B cell (primary cell): Measurements from ENCODE around the gene EXTL1. TPM values are rescaled to one million over a fixed set of nuclear protein-coding genes. Genes with fewer than 3 reads are reported as not detected.

Source experiments
- ATAC-seq: fragments of 200-7000 bp; cut with Tn5 transposase; one replicate; pipeline ENCODE4 v1.10.0; 2021; ENCODE audit warnings: low read depth, mild to moderate bottlenecking, moderate number of reproducible peaks, moderate library complexity
- CTCF ChIA-PET: fragments of 350-600 bp; sonication (Branson Sonifier 250); formaldehyde crosslinking; loops from one replicate; lab custom pipeline; 2021; ENCODE audit warnings: antibody characterized with exemption, inconsistent platforms; lab: Charles Lee
- POLR2A ChIA-PET: fragments of 350-600 bp; sonication (Branson Sonifier 250); formaldehyde crosslinking; loops from one replicate; lab custom pipeline; 2021; ENCODE audit warnings: antibody characterized with exemption; lab: Charles Lee
- DNase-seq: peaks from one replicate; pipeline ENCODE4 v3.0.0; 2013
- H2AFZ ChIP-seq: 2 replicates; pipeline ENCODE4 v1.6.1; 2012; ENCODE audit warnings: mild to moderate bottlenecking, low read depth, low read length; ENCODE audit not compliant: insufficient read depth, poor library complexity, severe bottlenecking
- H3K27ac ChIP-seq, 2 donors: 1 replicate in 1 of 2; 2 replicates in 1 of 2; pipeline ENCODE4 v1.5.1; 2012 to 2013; ENCODE audit warnings: low read length in 2 of 2, mild to moderate bottlenecking in 2 of 2, moderate library complexity in 1 of 2
- H3K27me3 ChIP-seq, 4 experiments: fragments of 200-600 bp in 1 of 4; sonication (generic) in 1 of 4; replicated peaks in 1 of 4; 1 replicate in 2 of 4; 2 replicates in 2 of 4; pipeline versions ENCODE4 v1.6.1 to v1.7.0; 2013 to 2016; ENCODE audit warnings: low read length in 3 of 4, mild to moderate bottlenecking in 2 of 4, mixed read lengths in 1 of 4, moderate library complexity in 1 of 4; ENCODE audit not compliant: insufficient read depth in 4 of 4, control insufficient read depth in 3 of 4; ENCODE audit errors: control extremely low read depth in 1 of 4
- H3K36me3 ChIP-seq, 2 experiments: replicated peaks in 1 of 2; 1 replicate in 1 of 2; 2 replicates in 1 of 2; pipeline versions ENCODE4 v1.6.1 to v1.7.1; 2013; ENCODE audit warnings: low read length in 1 of 2; ENCODE audit not compliant: insufficient read depth in 2 of 2, control insufficient read depth in 1 of 2; ENCODE audit errors: control extremely low read depth in 1 of 2, extremely low read depth in 1 of 2
- H3K4me1 ChIP-seq, 2 donors: fragments of 200-600 bp in 1 of 2; sonication (generic) in 1 of 2; 1 replicate in 1 of 2; 2 replicates in 1 of 2; pipeline versions ENCODE4 v1.5.1 to v1.6.1; 2013 to 2017; ENCODE audit warnings: low read length in 2 of 2; ENCODE audit not compliant: control insufficient read depth in 2 of 2, insufficient read depth in 2 of 2
- H3K4me2 ChIP-seq: replicated peaks from 2 replicates; pipeline ENCODE3; 2012; ENCODE audit warnings: mild to moderate bottlenecking, low read depth, low read length; ENCODE audit not compliant: poor library complexity, severe bottlenecking
- H3K4me3 ChIP-seq, 5 experiments: fragments of 200-600 bp in 1 of 5; sonication (generic) in 1 of 5; 1 replicate in 3 of 5; 2 replicates in 2 of 5; pipeline versions ENCODE4 v1.5.1 to v1.7.0; 2011 to 2016; ENCODE audit warnings: low read length in 4 of 5, mild to moderate bottlenecking in 4 of 5, low read depth in 2 of 5, control low read depth in 1 of 5, moderate library complexity in 1 of 5; ENCODE audit not compliant: insufficient read depth in 1 of 5; ENCODE audit errors: control extremely low read depth in 1 of 5, extremely low read depth in 1 of 5
- H3K79me2 ChIP-seq: fragments of 200-600 bp; sonication (generic); one replicate; pipeline ENCODE4 v1.6.0; 2016; ENCODE audit warnings: low read length; ENCODE audit not compliant: control insufficient read depth, insufficient read depth
- H3K9ac ChIP-seq: fragments of 200-600 bp; sonication (generic); 2 replicates; pipeline ENCODE4 v1.6.1; 2017; ENCODE audit warnings: mild to moderate bottlenecking, low read length, moderate library complexity
- H3K9me3 ChIP-seq, 3 donors: one replicate each; pipeline versions ENCODE4 v1.6.1 to v1.7.1; 2013; ENCODE audit warnings: low read length in 2 of 3; ENCODE audit not compliant: control insufficient read depth in 2 of 3, insufficient read depth in 1 of 3; ENCODE audit errors: control extremely low read depth in 1 of 3
- H4K20me1 ChIP-seq: 2 replicates; pipeline ENCODE4 v1.6.0; 2012; ENCODE audit warnings: mild to moderate bottlenecking, low read length; ENCODE audit not compliant: insufficient read depth, control insufficient read depth, poor library complexity, severe bottlenecking
- H3K27ac Mint-ChIP-seq: one replicate; pipeline ENCODE4 v1.8.0; 2021; ENCODE audit warnings: mixed read lengths
- H3K27me3 Mint-ChIP-seq: one replicate; pipeline ENCODE4 v1.8.0; 2021; ENCODE audit warnings: mixed read lengths
- H3K4me1 Mint-ChIP-seq: one replicate; pipeline ENCODE4 v1.8.0; 2021; ENCODE audit warnings: mixed read lengths
- H3K4me3 Mint-ChIP-seq: one replicate; pipeline ENCODE4 v1.8.0; 2021; ENCODE audit warnings: mixed read lengths
- H3K9me3 Mint-ChIP-seq: one replicate; pipeline ENCODE4 v1.8.0; 2022; ENCODE audit warnings: mixed read lengths; ENCODE audit not compliant: insufficient read depth
- CTCF ChIP-seq: fragments of 200-600 bp; IDR thresholded peaks from one replicate; pipeline ENCODE4 v1.8.0; 2022; ENCODE audit warnings: antibody characterized with exemption, mild to moderate bottlenecking
- EZH2 ChIP-seq: IDR thresholded peaks from 2 replicates; pipeline ENCODE4 v1.6.1; 2012; ENCODE audit warnings: borderline replicate concordance, low read depth, mild to moderate bottlenecking, moderate library complexity, low read length; ENCODE audit not compliant: insufficient read depth, poor library complexity, severe bottlenecking
- WGBS: methylation state at CpG from one replicate; pipeline ENCODE4 v1.1.5; 2013; ENCODE audit warnings: missing lambda C conversion rate; ENCODE audit not compliant: insufficient coverage; 5-methylcytosine and 5-hydroxymethylcytosine counted together
- intact Hi-C: fragments of 100-400 bp; cut with micrococcal nuclease; formaldehyde crosslinking; loops from one replicate; pipeline ENCODE4 v1.10.0; 2022
- polyA plus RNA-seq: library from polyadenylated mRNA; depleted of rRNA; stranded (reverse); fragments of >200 nt; gene quantifications from 2 replicates; pipeline ENCODE4 v1.2.3, GENCODE V29; 2012
- small RNA-seq: library from RNA; depleted of rRNA; stranded (forward); fragments of <200 nt; gene quantifications from one replicate; pipeline ENCODE3, GENCODE V24; 2012; ENCODE audit warnings: low replicate concordance, low read depth; ENCODE audit not compliant: insufficient read length
- total RNA-seq, 2 donors: library from RNA; stranded (reverse); fragments of 120-200 nt in 1 of 2; gene quantifications; 1 replicate in 1 of 2; 2 replicates in 1 of 2; pipeline versions ENCODE4 v1.2.3 to v1.2.4, GENCODE V29; 2013 to 2022

Gene EXTL1
- total and polyA plus RNA-seq, 2 donors (not counting 1 experiment from before 2014, with no cell fraction given) = 0.12 TPM; not detected in 1

GRCh38 chr1:26084844-26085243 lies 63.3 kb downstream of the EXTL1 start:
- Histone ChIP-seq H3K9me3 (no peaks in the 10 kb centered on the region), H3K27ac (no peak overlapping the region), H3K79me2 (no peaks in the 10 kb centered on the region), H2AFZ (no peak overlapping the region), H3K36me3 (no peaks in the 10 kb centered on the region), H3K27me3 (peaks cover 0 to 18% (median 2%) of the 10 kb centered on the region in 4 experiments), H3K4me1 (no peaks in the 10 kb centered on the region), H3K4me2 (no peak overlapping the region), H3K4me3 (no peak overlapping the region), H4K20me1 (no peaks in the 10 kb centered on the region), H3K9ac (no peak overlapping the region)
- H3K4me3 Mint-ChIP-seq = no peak overlapping the region
- no peak overlapping the region for H3K27ac Mint-ChIP-seq
- ATAC-seq (no peak), DNase-seq (no peak)
- TF ChIP-seq CTCF (no peak), EZH2 (no peak)
- H3K27me3 Mint-ChIP-seq = peaks cover 29% of the 10 kb centered on the region
- POLR2A ChIA-PET = no interaction called here
- H3K4me1 Mint-ChIP-seq = no peaks in the 10 kb centered on the region
- WGBS = 78% methylated on average over 2 of the region's 2 CpGs
- no peaks in the 10 kb centered on the region for H3K9me3 Mint-ChIP-seq
- CTCF ChIA-PET = interaction anchor here (1.4 to 1.5 kb wide), 2 partner anchors 18 to 61 kb away, joined by 4 to 5 read pairs; no protein-coding TSS in a partner anchor
- intact Hi-C loops = no loop called here

Small RNAs within 50 kb of the gene (small RNA-seq; reads per million reads assigned to genes)
- gene RF00283 = not detected
- not detected for gene RF00492

Other genes with a start within 250 kb of the EXTL1 start
- 16.5 and 16.7 TPM in 2 replicates for gene SELENON, start 221.6 kb upstream of the EXTL1 start, total RNA-seq
- gene SELENON, start 221.6 kb upstream of the EXTL1 start, polyA plus RNA-seq = 8.5 and 10.9 TPM in 2 replicates
- gene MTFR1L, start 201.8 kb upstream of the EXTL1 start, total RNA-seq = 40.9 and 41.5 TPM in 2 replicates
- 39.5 and 44.6 TPM in 2 replicates for gene MTFR1L, start 201.8 kb upstream of the EXTL1 start, polyA plus RNA-seq
- gene AUNIP, start 162.3 kb upstream of the EXTL1 start, total RNA-seq = 0.27 TPM in 1 of 2 replicates, not detected in the other
- not detected in 2 replicates for gene AUNIP, start 162.3 kb upstream of the EXTL1 start, polyA plus RNA-seq
- 5.5 and 6.6 TPM in 2 replicates for gene PAQR7, start 146.1 kb upstream of the EXTL1 start, total RNA-seq
- 2.7 and 4.2 TPM in 2 replicates for gene PAQR7, start 146.1 kb upstream of the EXTL1 start, polyA plus RNA-seq
- 42.2 and 48.0 TPM in 2 replicates for gene STMN1, start 115.4 kb upstream of the EXTL1 start, total RNA-seq
- 9.9 and 20.7 TPM in 2 replicates for gene STMN1, start 115.4 kb upstream of the EXTL1 start, polyA plus RNA-seq
- 8.8 and 10.8 TPM in 2 replicates for gene PAFAH2, start 23.7 kb upstream of the EXTL1 start, total RNA-seq
- 5.1 and 6.0 TPM in 2 replicates for gene PAFAH2, start 23.7 kb upstream of the EXTL1 start, polyA plus RNA-seq
- not detected in 2 replicates for gene SLC30A2, start 24.3 kb downstream of the EXTL1 start, total RNA-seq
- not detected in 2 replicates for gene SLC30A2, start 24.3 kb downstream of the EXTL1 start, polyA plus RNA-seq
- not detected in 2 replicates for gene TRIM63, start 45.9 kb downstream of the EXTL1 start, total RNA-seq
- 0.22 TPM in 1 of 2 replicates, not detected in the other for gene TRIM63, start 45.9 kb downstream of the EXTL1 start, polyA plus RNA-seq
- 15.2 and 17.3 TPM in 2 replicates for gene PDIK1L, start 90.0 kb downstream of the EXTL1 start, total RNA-seq
- 1.3 and 2.0 TPM in 2 replicates for gene PDIK1L, start 90.0 kb downstream of the EXTL1 start, polyA plus RNA-seq
- not detected in 2 replicates for gene FAM110D, start 137.3 kb downstream of the EXTL1 start, total RNA-seq
- gene FAM110D, start 137.3 kb downstream of the EXTL1 start, polyA plus RNA-seq = not detected in 2 replicates
- gene C1orf232, start 147.2 kb downstream of the EXTL1 start, total RNA-seq = not detected in 2 replicates
- not detected in 2 replicates for gene C1orf232, start 147.2 kb downstream of the EXTL1 start, polyA plus RNA-seq
- 10.7 and 13.5 TPM in 2 replicates for gene ZNF593, start 148.1 kb downstream of the EXTL1 start, total RNA-seq
- gene ZNF593, start 148.1 kb downstream of the EXTL1 start, polyA plus RNA-seq = 60.0 and 61.9 TPM in 2 replicates
- gene ZNF593OS, start 150.1 kb downstream of the EXTL1 start, total RNA-seq = not detected in 2 replicates
- 0.09 TPM in 1 of 2 replicates, not detected in the other for gene ZNF593OS, start 150.1 kb downstream of the EXTL1 start, polyA plus RNA-seq
- 3.7 and 4.7 TPM in 2 replicates for gene CNKSR1, start 155.7 kb downstream of the EXTL1 start, total RNA-seq
- 5.8 and 8.8 TPM in 2 replicates for gene CNKSR1, start 155.7 kb downstream of the EXTL1 start, polyA plus RNA-seq
- not detected in 2 replicates for gene CATSPER4, start 168.8 kb downstream of the EXTL1 start, total RNA-seq
- gene CATSPER4, start 168.8 kb downstream of the EXTL1 start, polyA plus RNA-seq = not detected in 2 replicates
- gene CEP85, start 212.4 kb downstream of the EXTL1 start, total RNA-seq = 16.2 and 16.9 TPM in 2 replicates
- 16.1 and 16.3 TPM in 2 replicates for gene CEP85, start 212.4 kb downstream of the EXTL1 start, polyA plus RNA-seq